Loucy (cell line): Measurements from ENCODE around the gene PPARG.

ENCODE experiments used
- EZH2phosphoT487 ChIP-seq: fragments of 200-600 bp; IDR thresholded peaks from 2 replicates; pipeline ENCODE4 v1.6.1; 2018; ENCODE audit warnings: antibody characterized with exemption, mild to moderate bottlenecking, moderate library complexity, borderline replicate concordance
- TF ChIP-seq, protein P1 (sequence below): fragments of 200-600 bp; sonication (generic); conservative IDR thresholded peaks from 2 replicates; pipeline ENCODE4 v1.5.1; 2014; ENCODE audit warnings: mild to moderate bottlenecking, antibody characterized with exemption, low read length

DNA sequence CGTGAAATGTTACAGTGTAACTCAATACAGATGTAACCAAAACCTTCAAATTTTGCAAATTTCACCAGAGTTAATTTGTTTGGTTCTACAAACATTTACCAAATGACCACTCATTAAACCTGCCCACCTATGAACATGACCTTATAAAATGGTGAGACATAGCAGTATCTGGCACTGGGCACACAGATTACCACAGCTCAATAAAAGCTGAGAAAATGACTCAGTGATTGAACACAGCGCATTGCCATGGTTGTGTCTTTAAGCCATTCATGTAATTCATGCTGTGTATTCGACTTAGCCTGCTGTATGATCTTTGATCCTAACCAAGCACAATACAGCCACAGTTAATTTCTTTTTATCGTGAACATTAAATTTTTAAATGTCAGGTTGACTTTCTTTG is 11.3 kb downstream of the PPARG start:
- TF ChIP-seq, protein P1, sequence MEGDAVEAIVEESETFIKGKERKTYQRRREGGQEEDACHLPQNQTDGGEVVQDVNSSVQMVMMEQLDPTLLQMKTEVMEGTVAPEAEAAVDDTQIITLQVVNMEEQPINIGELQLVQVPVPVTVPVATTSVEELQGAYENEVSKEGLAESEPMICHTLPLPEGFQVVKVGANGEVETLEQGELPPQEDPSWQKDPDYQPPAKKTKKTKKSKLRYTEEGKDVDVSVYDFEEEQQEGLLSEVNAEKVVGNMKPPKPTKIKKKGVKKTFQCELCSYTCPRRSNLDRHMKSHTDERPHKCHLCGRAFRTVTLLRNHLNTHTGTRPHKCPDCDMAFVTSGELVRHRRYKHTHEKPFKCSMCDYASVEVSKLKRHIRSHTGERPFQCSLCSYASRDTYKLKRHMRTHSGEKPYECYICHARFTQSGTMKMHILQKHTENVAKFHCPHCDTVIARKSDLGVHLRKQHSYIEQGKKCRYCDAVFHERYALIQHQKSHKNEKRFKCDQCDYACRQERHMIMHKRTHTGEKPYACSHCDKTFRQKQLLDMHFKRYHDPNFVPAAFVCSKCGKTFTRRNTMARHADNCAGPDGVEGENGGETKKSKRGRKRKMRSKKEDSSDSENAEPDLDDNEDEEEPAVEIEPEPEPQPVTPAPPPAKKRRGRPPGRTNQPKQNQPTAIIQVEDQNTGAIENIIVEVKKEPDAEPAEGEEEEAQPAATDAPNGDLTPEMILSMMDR = no peak
- no peak for TF ChIP-seq EZH2phosphoT487
